ENCODE measurements around the gene MYO7B.

MYO7B gene

DNA sequence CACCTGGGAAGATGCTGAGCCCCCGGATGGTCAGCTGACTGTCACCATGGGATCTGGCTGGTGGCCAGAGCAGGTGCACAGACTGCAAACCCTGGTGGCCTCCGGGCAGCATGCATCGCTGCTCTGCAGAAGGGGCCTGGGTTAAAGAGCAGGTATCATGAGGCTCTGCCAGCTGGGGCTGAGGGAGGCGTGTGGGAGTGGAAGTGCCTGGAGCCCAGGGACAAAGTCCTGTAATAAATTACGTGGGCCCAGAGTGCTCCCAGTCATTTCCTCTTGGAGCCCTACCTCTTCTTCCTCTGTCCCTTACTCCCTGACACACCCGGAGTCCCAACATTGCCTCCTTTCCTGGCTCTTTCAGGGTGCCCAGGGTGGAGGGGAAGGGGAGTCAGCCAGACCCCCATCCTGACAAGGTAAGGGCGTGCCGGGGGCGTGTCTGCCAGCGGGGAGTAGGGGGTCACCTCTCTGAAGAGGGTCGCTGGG is at the start of gene MYO7B:
TSS of gene MYO7B (plus strand) at position 262 of the 480 bp plus-strand sequence. CDS start 24,040 bp downstream, outside the sequence.
- DNase-seq, result peak in 2 of 3 experiments; percentile 27 to 66

DNA sequence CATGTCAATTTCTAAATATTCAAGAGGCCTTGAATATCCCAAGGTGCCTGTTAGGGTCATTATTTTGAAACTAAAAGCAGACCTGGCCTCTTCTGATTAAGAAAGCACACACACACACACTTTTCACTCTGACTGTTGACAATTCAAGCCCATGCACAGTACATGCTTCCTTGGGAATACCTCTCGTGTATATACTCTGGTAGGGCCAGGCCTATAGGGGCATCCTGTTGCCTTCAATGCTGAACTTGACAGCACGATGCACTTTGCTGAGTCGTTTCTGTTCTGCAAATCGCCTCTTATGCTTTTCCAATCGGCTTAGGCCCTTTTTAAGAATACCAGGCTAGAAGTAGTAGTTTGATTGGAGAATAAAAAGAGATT is 49.8 kb upstream of the MYO7B start:
- DNase-seq, result no peak

DNA sequence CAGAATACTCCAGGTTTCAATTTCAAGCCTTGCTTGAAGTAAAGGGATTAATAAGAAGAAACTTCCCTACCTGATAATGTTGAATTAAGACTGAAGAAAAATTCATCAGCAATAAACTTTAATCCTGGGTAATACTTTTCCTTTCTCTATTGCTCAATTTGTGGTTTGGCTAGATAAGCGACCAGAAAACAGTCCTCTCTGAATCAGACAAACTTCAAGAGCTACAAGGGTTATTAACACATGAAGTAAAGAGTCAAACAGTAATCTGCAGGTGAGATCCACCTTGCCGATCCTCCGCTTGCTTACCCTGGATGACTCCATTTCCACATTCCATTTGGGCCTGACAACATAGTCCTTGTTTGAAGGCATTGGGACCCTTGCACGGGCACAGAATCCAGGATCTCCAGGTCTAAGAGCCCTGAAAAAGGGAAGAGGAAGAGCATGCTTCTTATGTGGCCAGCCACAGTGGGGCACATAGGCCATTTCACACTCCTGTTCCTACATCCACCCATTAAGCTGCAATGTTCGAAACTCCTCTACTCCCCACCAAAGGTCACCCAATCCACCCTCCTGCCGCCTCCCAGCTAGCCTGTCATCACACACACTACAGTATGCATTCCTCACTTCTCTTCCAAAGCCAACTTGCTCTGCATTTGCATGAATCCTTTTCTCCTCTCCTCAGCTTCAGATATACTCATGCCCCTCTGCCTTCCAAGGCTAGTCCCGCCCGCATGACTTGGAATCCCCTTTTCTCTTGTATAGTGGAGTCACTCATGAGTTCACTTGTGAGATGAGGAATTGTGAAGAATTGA is 49.0 kb upstream of the MYO7B start:
- DNase-seq, result no peak

DNA sequence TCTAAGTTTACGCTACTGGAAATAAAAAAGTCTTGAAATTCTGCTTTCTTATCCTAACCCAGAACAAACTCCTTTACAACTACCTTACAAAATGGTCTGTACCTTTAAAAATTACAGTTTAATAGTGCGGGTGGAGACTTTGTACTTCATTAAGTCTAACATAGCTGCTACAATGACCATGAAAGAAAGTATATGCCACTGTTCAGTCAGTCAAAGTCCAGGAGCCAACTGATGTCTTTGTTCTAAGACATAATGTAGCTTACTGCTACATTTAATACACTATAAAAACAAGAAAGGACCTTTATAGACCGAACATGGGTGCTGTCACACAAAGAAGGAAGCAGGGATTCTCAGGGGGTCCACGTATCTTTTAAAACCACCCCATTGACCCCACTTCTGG is 45.2 kb upstream of the MYO7B start:
- no peak for DNase-seq

DNA sequence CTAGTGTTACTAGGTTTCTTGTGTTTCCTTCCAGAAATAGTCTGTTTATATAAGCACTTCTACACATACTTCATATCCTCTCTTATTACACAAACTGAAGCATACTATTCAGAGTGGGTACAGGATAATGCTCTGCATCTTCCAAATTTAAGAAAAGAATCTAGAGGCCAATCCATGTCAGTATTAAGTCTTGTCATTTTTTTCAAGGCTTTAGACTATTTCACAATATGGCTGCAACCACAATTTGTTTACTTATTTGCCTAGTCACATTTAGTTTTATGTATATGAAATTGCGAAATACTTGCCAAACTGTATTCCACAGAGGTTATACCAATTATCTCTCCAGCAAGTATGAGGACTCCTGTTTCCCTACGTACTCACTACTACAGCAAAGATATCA is 37.1 kb upstream of the MYO7B start:
- no peak for DNase-seq

DNA sequence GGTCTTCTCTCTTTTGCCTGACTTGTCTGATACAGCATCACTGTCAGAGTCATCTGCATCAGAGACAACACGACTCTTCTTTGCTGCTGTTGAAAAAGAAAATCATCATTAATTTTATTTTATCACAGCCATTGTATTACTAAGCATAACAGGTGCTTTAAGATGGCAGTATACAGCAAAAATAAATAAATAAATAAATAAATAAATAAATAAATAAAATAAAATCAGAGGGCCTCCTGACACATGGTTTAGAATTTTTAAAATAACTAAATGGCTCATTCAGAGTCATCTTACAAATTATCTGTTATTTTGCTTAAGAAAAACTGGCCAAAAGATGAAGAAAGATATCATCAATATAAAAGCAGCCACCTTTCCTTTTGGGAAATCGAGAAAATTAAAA is 32.0 kb upstream of the MYO7B start:
- no peak for DNase-seq

DNA sequence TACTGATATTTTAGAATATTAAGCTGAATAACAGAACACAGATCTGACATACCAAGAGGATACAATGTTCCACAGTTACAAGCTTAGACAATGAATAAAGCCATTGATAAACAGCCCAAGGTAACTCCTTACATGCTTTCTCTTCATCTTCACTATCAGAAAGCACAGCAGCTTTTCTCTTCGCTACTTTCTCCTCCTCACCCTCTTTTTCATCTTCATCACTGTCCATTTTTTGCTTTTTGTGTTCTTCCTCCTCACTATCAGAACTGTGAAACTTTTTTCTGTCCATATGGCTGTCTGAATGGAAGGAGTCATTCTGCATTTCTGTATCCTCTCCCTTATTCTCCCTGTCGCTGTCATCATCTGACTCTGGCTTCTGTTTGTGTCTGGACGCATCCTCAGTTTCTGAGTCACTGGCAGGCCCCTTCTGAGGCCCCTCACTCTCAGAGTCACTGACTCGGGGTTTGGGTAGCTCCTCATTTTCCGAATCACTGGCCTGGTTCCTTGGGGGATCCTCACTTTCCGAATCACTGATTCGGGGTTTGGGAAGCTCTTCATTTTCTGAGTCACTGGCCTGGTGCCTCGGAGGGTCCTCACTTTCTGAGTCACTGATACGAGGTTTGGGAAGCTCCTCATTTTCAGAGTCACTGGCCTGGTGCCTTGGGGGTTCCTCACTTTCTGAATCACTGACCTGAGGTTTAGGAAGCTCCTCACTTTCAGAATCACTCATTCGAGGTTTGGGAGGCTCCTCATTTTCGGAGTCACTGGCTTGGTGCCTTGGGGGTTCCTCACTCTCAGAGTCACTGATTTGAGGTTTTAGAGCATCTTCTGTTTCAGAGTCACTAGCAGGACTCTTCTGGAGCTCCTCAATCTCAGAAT is 30.7 kb upstream of the MYO7B start:
- no peak for DNase-seq

DNA sequence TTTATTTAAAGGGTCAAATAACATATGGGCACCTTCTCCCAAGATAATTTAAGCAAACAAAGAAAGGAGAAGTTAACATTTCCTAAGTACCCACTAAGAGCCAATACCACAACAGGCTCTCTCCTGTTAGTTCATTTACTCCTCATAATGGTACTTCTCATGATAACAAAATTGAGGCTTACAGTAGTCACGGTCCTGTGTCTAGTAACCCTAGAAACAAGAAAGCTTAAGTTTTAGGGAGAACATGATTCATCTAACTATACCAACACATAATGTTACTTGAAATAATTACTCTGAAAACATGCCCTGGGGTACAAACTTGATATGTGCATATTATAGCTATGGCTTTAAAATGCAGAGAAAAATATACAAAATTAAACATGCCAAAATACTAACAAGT is 29.0 kb upstream of the MYO7B start:
- DNase-seq, result no peak

DNA sequence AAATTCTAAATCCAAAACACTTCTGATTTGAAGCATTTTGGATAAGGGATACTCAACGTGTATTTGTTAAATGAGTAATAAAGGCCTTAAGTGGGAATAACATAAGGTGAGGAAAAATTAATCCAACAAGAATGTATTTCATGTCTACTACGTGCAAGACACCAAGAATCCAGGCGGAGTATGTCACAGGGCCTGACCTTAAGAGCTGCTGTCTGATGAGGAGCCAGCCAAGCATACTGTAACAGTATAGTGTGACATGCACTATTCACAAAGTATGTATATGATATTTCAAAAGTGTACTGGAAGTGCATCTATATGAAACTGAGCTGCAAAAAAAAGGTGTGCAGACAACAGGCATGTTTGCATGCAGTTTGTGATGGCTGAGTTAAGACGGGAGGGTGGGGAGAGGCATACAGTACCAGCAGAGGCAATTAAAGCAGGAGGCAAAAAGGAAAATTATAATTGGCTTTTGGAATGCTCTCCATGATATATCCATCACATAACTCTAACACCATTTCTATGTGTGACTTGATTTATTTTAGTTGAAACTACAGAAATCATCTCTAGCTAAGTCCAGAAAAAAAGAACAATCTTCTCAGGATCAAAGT is 27.4 kb upstream of the MYO7B start:
- DNase-seq, result no peak

DNA sequence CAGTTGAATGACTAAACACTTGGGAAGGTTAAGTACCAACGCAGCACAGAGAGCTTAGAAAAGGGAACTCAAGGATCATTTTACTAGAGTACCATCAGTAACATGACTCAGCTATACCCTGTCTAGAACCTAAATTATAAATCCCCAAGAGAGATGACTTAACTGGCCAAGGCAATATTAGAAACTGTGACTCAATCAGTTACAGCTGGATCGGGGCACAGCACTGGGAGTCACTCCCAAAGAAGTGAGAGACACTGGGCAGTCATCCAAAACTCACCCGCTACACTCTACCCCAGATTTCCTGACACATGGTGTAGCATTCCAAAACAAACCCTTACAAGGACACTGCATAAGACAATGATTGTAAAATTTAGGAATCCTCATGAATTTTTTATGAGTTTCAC is 26.9 kb upstream of the MYO7B start:
- DNase-seq, result no peak

DNA sequence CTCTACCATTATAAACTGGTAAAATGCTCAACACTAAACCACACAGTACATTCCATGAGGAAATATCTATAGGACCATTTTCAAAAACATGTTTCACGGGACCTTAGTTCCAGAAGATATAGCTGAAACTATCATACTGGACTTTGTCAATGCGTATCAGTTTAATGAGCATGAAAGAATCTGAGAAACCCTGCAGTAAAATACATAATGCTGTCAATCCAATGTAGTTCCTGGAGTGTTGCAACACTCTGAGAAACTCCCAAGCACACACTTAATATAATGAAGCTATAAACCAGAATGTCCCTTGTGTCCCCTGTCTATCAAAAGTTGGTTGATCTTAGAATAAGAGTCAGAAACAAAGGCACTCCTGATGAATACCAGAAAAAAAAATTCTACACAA is 25.4 kb upstream of the MYO7B start:
- DNase-seq, result no peak

DNA sequence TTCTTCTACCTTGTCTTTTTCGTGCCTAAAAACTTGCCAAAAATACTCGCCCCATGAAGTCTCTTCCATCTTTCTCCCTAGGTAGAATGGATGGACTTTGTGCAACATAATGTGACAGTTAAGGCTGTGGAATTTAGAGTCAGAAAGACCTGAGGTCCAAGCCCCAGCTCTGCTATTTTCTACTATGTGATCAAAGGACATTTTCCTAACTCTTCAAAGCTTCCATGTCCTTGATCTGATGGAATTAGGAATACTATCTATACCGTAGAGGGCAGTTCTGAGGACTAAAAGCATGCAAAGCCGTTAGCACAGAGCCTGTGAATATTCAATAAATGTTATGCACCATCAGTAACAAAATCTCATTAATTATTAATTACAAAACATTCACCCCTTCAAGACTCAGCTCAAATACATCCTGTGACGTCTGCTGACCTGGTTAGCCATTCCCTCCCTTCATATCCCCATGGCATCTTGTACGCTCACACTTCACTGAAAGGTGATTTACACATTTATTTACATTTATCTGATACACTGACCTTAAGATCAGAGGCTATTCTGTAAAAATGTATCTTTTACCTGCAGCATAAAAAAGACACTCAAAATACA is 24.3 kb upstream of the MYO7B start:
- DNase-seq, result no peak

DNA sequence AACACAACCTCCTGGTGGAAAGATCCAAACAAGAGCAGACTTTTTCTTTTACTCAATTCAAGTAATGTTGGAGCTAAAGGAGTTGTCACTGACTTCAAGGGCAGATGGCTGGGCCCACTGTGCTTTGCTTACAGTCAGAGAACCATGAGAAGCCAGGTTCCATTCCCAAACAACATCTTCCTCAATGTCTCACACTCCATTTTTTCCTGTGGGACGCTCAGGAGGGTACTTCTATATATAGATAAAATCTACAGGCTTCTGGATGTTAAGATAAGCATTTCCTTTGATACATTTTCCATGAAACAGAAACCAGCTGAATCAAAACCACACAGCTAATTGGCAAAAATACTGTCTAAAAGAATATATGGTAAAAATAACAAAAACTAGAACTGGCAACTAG is 23.6 kb upstream of the MYO7B start:
- no peak for DNase-seq

DNA sequence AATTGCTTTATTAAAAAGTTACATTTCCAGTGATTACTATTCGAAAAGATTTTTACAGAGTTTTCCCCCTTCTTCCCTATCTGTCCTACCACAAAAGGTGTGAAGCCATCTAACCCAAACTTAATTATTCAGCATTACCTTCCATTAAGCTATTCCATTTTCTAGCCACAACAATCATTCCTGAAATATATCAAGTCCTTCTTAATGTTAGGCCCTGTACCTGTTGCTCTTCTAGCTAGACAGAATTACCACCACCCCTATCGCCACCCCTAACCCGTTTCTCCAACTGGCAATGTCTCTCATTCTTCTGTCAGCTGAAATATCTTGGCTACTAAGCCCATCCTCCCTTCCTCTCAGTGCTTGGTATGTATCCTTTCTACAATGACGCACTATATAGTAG is 23.1 kb upstream of the MYO7B start:
- DNase-seq, result no peak

DNA sequence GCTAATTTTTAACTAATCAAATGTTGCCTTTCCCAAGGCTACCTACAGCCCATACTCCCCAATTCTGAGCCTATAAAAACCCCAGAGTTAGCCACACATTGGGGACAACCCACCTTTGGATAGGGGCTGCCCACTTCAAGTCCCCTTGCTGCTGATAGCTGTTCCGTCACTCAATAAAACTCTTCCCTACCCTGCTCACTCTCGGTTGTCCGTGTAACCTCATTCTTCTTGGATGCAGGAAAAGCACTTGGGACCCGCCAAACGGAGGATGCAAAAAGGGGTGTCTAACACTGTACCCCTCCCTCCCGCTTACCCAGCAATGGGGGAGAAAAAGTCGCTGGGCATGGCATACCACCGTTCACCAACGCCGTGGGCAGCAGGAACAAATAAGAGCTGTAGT is 21.4 kb upstream of the MYO7B start:
- DNase-seq, result no peak

DNA sequence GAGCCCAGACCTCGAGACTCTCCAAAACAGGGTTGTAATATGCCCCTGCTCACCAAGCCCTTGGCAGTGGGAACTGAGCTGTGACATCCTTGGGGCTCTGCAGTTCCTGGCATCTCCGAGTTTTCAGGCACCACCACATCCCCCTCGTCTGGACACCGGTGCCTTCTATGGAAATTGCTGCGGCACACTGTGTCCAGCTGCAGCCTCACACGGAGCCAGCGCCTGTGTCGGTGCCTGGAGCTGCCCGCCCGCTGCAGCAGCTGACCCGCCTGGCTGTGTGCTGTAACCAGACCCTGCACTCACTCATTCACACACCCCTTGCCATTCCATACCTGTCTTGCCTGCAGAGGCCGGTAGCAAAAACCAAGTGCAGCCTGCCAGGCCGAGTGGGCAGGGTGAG is 21.0 kb upstream of the MYO7B start:
- DNase-seq, result no peak

DNA sequence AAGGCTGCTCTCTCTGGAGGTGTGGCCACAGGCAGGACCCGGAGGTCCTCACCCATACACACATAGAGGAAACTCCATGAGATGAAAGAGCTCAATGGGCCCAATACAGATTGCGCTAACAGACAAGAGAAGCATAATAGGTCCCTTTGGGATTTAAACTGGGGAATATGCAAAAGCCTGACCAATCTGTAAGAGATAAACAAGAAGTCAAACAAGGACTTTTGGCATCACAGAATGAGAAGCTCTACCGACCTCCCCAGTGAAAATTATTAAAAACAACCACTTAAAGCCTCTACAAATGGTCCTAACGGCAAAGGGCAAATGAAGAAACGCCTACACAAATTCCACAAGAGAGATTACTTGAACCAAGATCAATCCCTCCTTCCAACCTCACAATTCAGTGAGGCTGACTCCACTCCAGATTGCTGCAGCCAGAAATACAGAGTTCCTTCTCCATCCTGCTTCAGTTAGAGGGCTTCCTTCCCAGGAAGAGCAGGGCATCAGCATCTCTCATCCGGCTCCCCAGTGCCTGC is 20.0 kb upstream of the MYO7B start:
- no peak for DNase-seq

DNA sequence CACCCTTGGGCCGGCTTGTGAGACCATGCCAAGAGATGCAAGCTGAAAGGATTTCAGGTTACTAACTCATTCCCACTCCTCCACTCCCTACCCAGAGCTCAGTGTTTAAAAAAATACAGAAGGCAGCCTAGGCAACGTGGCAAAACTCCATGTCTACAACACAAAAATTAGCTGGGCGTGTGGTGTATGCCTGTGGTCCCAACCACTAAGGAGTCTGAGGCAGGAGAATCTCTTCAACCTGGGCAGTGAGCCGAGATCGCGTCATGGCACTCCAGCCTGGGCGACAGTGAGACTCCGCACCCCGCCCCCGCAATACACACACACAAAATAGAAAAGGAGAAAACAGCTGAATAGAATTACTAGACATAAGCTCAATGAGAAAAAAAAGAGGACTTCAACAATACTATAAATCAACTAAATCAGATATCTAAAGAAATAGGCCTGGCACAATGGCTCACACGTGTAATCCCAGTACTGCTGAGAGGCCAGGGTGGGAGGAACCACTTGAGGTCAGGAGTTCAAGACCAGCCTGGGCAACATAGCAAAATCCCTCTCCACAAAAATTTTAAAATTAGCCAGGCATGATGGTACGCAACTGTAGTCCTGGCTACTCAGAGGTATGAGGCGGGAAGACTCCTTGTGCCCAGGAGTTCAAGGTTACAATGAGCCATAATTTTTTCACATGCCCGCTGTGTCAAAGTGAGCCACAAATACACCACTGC is 19.3 kb upstream of the MYO7B start:
- DNase-seq, result no peak

DNA sequence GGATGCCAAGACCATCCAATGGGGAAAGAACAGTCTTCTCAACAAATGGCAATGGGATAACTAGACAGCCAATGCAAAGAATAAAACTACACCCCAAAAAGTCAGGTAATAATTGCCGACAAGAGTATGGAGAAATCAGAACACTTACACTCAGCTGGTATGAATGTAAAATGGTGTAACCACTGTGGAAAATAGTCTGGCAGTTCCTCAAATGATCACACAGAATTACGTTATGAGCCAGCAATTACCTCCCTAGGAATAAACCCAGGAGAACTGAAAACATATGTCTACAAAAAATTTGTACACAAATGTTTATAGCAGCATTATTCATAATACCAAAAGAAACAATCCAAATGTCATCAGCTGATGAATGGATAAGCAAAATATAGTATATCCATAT is 18.0 kb upstream of the MYO7B start:
- DNase-seq, result no peak

DNA sequence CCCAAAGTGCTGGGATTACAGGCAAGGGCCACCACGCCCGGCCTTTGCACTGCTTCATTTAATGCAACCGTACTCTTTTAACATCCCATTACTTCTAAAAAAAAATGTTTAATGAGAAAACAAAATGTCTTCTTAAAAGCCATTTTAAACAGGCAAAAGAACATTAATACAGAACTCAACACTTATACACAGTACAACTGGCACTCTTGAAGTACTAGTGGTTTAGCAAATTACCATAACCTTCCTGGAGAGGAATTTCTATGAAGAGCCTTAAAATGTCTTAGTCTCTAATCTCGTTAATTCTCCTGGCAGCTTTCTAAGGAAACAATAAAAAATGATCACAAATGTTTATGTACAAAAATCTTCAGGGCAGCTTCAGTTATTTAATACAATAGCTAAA is 15.1 kb upstream of the MYO7B start:
- DNase-seq, result no peak

DNA sequence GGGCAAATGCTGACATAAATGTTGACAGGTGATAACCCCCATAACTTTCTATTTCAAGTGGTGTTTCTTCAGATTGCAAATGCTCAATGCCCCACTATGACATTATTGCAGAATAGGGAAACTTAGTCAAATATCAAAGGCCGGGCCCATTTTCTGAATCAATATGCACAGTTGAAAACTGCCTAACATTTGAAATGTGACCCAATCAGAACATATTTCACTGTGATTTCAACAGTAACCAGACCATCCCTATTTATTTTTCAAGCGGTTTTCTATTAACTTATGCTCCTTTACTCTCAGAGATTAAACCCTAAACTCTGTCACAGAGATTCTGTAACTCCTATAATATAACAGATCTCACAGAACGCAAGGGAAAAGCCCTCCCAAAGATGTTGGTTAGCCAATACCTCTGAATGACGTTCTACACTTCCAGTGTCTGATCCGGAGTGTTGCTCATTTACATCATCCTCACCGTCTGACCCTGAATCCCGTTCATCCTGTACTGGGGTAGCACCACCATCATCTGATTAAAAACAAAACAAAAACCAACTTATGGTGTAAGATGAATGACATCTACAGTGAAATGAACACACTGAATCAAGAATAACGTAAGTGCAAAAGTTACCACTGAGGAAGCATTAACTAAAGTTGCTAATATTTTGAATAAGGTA is 12.1 kb upstream of the MYO7B start:
- DNase-seq, result no peak

All from NCI-H1417 (cell line).